ENCODE results near the gene ITPRID1.

ITPRID1 gene

DNA sequence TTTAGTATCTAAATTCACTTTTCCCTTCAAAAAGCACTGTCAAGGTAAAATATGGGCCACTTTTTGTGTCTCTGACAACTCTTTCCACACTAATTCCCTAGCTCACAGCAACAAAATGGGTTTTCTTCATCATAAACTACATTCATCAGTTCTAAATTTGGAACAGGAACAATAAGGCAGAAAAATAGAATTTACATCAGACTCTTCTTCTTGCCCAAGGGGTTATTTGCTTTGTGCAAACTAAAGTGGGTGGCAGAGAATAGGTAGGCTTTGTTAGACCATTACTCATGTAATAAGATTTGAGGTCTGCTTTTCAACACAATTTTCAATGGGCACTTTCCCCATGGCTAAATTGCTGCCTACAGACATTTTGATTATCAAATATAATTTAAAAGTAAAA lies 155.6 kb downstream of the ITPRID1 start:
- no peak for ATAC-seq
- TF ChIP-seq, protein P1, sequence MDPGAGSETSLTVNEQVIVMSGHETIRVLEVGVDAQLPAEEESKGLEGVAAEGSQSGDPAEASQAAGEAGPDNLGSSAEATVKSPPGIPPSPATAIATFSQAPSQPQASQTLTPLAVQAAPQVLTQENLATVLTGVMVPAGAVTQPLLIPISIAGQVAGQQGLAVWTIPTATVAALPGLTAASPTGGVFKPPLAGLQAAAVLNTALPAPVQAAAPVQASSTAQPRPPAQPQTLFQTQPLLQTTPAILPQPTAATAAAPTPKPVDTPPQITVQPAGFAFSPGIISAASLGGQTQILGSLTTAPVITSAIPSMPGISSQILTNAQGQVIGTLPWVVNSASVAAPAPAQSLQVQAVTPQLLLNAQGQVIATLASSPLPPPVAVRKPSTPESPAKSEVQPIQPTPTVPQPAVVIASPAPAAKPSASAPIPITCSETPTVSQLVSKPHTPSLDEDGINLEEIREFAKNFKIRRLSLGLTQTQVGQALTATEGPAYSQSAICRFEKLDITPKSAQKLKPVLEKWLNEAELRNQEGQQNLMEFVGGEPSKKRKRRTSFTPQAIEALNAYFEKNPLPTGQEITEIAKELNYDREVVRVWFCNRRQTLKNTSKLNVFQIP (CRISPR knock-in tag; IDR thresholded peaks at IDR 0.05; ENCODE audit: borderline replicate concordance, low read depth) = no peak
- no peak for TF ChIP-seq OSR1 (CRISPR knock-in tag; IDR thresholded peaks at IDR 0.05)
- no peak for TF ChIP-seq TOX (CRISPR knock-in tag; IDR thresholded peaks at IDR 0.05; ENCODE audit: borderline replicate concordance)
- TF ChIP-seq, protein P2, sequence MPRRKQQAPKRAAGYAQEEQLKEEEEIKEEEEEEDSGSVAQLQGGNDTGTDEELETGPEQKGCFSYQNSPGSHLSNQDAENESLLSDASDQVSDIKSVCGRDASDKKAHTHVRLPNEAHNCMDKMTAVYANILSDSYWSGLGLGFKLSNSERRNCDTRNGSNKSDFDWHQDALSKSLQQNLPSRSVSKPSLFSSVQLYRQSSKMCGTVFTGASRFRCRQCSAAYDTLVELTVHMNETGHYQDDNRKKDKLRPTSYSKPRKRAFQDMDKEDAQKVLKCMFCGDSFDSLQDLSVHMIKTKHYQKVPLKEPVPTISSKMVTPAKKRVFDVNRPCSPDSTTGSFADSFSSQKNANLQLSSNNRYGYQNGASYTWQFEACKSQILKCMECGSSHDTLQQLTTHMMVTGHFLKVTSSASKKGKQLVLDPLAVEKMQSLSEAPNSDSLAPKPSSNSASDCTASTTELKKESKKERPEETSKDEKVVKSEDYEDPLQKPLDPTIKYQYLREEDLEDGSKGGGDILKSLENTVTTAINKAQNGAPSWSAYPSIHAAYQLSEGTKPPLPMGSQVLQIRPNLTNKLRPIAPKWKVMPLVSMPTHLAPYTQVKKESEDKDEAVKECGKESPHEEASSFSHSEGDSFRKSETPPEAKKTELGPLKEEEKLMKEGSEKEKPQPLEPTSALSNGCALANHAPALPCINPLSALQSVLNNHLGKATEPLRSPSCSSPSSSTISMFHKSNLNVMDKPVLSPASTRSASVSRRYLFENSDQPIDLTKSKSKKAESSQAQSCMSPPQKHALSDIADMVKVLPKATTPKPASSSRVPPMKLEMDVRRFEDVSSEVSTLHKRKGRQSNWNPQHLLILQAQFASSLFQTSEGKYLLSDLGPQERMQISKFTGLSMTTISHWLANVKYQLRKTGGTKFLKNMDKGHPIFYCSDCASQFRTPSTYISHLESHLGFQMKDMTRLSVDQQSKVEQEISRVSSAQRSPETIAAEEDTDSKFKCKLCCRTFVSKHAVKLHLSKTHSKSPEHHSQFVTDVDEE (CRISPR knock-in tag; IDR thresholded peaks at IDR 0.05) = no peak
- no peak for TF ChIP-seq ESRRG (CRISPR knock-in tag; IDR thresholded peaks at IDR 0.05)
- TF ChIP-seq CSDC2 (CRISPR knock-in tag; IDR thresholded peaks at IDR 0.05) = no peak
- no peak for TF ChIP-seq ZFP30 (CRISPR knock-in tag; IDR thresholded peaks at IDR 0.05)
- TF ChIP-seq ZFP3 (CRISPR knock-in tag; IDR thresholded peaks at IDR 0.05) = no peak
- TF ChIP-seq ZC3H10 (CRISPR knock-in tag; IDR thresholded peaks at IDR 0.05) = no peak

DNA sequence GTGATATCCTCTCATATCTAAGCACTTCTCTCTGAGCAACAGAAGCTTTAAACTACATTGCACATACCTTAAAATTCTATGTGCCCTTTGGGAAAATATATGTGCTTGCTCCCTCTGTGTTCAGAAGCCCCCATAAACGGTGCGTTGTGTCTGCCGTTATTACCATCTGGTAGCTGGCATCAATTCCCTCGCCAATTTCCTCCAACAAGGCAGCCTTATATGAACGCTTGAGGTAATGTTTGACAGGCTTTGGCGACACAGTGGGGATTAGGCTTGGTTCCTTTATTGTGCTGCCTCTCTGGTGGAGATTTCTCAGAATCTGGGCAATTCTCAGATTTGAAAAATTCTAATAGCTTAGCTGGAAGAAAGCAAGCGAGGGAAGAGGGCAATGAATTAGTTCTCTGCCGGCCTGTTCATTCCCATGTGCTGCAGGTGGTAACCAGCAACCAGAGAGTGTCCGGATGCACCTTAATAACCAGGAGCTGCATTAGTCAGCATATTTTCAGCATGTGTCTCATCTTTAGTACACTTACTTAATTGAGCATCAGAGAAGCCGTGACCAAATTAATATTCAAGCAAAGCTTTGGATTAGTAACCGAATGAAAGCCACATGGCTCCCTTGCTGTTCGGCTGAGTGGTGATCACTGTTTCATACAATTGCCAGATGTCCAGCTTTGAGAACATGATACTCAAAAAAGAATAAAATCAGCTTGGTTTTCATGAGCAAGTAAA lies 165.8 kb downstream of the ITPRID1 start:
- ATAC-seq = no peak
- TF ChIP-seq PPARA (CRISPR knock-in tag; IDR thresholded peaks at IDR 0.05; ENCODE audit: borderline replicate concordance) (no peak), ZFP30 (CRISPR knock-in tag; IDR thresholded peaks at IDR 0.05) (no peak), ZNF70 (CRISPR knock-in tag; IDR thresholded peaks at IDR 0.05) (no peak), ISL1 (CRISPR knock-in tag; IDR thresholded peaks at IDR 0.05) (no peak), GLIS3 (CRISPR knock-in tag; IDR thresholded peaks at IDR 0.05) (no peak), SNAI2 (CRISPR knock-in tag; IDR thresholded peaks at IDR 0.05) (no peak), ARNTL (CRISPR knock-in tag; IDR thresholded peaks at IDR 0.05; ENCODE audit: borderline replicate concordance, low read depth) (no peak), ZC3H10 (CRISPR knock-in tag; IDR thresholded peaks at IDR 0.05) (no peak), TCF4 (CRISPR knock-in tag; IDR thresholded peaks at IDR 0.05; ENCODE audit: borderline replicate concordance) (no peak), OSR1 (CRISPR knock-in tag; IDR thresholded peaks at IDR 0.05) (no peak), ESRRG (CRISPR knock-in tag; IDR thresholded peaks at IDR 0.05) (no peak), RARB (CRISPR knock-in tag; IDR thresholded peaks at IDR 0.05) (no peak), BACH2 (CRISPR knock-in tag; IDR thresholded peaks at IDR 0.05; ENCODE audit: borderline replicate concordance) (no peak), ZNF8 (CRISPR knock-in tag; IDR thresholded peaks at IDR 0.05) (no peak), TOX (CRISPR knock-in tag; IDR thresholded peaks at IDR 0.05; ENCODE audit: borderline replicate concordance) (no peak), ZFP3 (CRISPR knock-in tag; IDR thresholded peaks at IDR 0.05) (no peak)
- TF ChIP-seq, protein P3, sequence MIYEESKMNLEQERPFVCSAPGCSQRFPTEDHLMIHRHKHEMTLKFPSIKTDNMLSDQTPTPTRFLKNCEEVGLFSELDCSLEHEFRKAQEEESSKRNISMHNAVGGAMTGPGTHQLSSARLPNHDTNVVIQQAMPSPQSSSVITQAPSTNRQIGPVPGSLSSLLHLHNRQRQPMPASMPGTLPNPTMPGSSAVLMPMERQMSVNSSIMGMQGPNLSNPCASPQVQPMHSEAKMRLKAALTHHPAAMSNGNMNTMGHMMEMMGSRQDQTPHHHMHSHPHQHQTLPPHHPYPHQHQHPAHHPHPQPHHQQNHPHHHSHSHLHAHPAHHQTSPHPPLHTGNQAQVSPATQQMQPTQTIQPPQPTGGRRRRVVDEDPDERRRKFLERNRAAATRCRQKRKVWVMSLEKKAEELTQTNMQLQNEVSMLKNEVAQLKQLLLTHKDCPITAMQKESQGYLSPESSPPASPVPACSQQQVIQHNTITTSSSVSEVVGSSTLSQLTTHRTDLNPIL (CRISPR knock-in tag; IDR thresholded peaks at IDR 0.05; ENCODE audit: low read depth) = no peak
- TF ChIP-seq, protein P4, sequence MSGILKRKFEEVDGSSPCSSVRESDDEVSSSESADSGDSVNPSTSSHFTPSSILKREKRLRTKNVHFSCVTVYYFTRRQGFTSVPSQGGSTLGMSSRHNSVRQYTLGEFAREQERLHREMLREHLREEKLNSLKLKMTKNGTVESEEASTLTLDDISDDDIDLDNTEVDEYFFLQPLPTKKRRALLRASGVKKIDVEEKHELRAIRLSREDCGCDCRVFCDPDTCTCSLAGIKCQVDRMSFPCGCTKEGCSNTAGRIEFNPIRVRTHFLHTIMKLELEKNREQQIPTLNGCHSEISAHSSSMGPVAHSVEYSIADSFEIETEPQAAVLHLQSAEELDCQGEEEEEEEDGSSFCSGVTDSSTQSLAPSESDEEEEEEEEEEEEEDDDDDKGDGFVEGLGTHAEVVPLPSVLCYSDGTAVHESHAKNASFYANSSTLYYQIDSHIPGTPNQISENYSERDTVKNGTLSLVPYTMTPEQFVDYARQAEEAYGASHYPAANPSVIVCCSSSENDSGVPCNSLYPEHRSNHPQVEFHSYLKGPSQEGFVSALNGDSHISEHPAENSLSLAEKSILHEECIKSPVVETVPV (CRISPR knock-in tag; IDR thresholded peaks at IDR 0.05) = no peak
- TF ChIP-seq, protein P5, sequence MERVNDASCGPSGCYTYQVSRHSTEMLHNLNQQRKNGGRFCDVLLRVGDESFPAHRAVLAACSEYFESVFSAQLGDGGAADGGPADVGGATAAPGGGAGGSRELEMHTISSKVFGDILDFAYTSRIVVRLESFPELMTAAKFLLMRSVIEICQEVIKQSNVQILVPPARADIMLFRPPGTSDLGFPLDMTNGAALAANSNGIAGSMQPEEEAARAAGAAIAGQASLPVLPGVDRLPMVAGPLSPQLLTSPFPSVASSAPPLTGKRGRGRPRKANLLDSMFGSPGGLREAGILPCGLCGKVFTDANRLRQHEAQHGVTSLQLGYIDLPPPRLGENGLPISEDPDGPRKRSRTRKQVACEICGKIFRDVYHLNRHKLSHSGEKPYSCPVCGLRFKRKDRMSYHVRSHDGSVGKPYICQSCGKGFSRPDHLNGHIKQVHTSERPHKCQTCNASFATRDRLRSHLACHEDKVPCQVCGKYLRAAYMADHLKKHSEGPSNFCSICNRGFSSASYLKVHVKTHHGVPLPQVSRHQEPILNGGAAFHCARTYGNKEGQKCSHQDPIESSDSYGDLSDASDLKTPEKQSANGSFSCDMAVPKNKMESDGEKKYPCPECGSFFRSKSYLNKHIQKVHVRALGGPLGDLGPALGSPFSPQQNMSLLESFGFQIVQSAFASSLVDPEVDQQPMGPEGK (CRISPR knock-in tag; IDR thresholded peaks at IDR 0.05; ENCODE audit: borderline replicate concordance) = no peak
- TF ChIP-seq, protein P1 (CRISPR knock-in tag; IDR thresholded peaks at IDR 0.05; ENCODE audit: borderline replicate concordance, low read depth) = no peak
